H1 (cell line): ENCODE results near the gene SORBS1. TPM values are rescaled to one million over a fixed set of nuclear protein-coding genes. Genes with fewer than 3 reads are reported as not detected.
A peak's percentile ranks its signal among the peaks of the same experiment; 100 is the strongest.

ENCODE experiments used
- CTCF ChIA-PET: fragments of 300-600 bp; sonication (Branson Sonifier 250); formaldehyde crosslinking; loops from one replicate; lab custom pipeline; 2021; ENCODE audit not compliant: partially characterized antibody; lab: Charles Lee
- POLR2A ChIA-PET: fragments of 300-600 bp; sonication (Branson Sonifier 250); formaldehyde crosslinking; loops from one replicate; lab custom pipeline; 2021; ENCODE audit warnings: inconsistent platforms; ENCODE audit not compliant: partially characterized antibody; lab: Charles Lee
- DNase-seq, 2 experiments: peaks; one replicate each; pipeline versions ENCODE4 v3.0.0 to v3.0.0-alpha.2; 2010 to 2022; ENCODE audit warnings: low spot score in 2 of 2, low read depth in 1 of 2, mixed read lengths in 1 of 2
- FAIRE-seq: peaks from 2 replicates; lab custom pipeline; 2011; peaks lifted over from hg19 to GRCh38; lab: Jason Lieb, UNC
- H2AFZ ChIP-seq: 2 replicates; pipeline ENCODE4 v1.8.1; 2012; ENCODE audit warnings: low read length, inconsistent platforms
- H2AK5ac ChIP-seq: 2 replicates; pipeline ENCODE4 v1.6.1; 2013; ENCODE audit warnings: low read depth, low read length
- H2BK120ac ChIP-seq: replicated peaks from 2 replicates; pipeline ENCODE3; 2013; ENCODE audit warnings: low read depth, low read length, inconsistent platforms
- H2BK12ac ChIP-seq: 2 replicates; pipeline ENCODE4 v1.6.1; 2013; ENCODE audit warnings: low read depth, low read length
- H2BK15ac ChIP-seq: 2 replicates; pipeline ENCODE4 v1.6.1; 2013; ENCODE audit warnings: low read length
- H2BK20ac ChIP-seq: 2 replicates; pipeline ENCODE4 v1.6.1; 2013; ENCODE audit warnings: low read length
- H2BK5ac ChIP-seq: 2 replicates; pipeline ENCODE4 v1.6.1; 2013; ENCODE audit warnings: low read depth, low read length
- H3K14ac ChIP-seq: 2 replicates; pipeline ENCODE4 v1.6.1; 2013; ENCODE audit warnings: inconsistent platforms; ENCODE audit not compliant: insufficient read length
- H3K18ac ChIP-seq: 2 replicates; pipeline ENCODE4 v1.6.1; 2013; ENCODE audit warnings: low read length; ENCODE audit errors: extremely low read depth
- H3K23ac ChIP-seq: 2 replicates; pipeline ENCODE4 v1.6.1; 2013; ENCODE audit warnings: inconsistent platforms; ENCODE audit not compliant: insufficient read length
- H3K23me2 ChIP-seq: 2 replicates; pipeline ENCODE4 v1.6.1; 2013; ENCODE audit warnings: low read depth, low read length
- H3K27ac ChIP-seq: 2 replicates; pipeline ENCODE4 v1.6.1; 2011; ENCODE audit warnings: low read depth, low read length, inconsistent platforms
- H3K27me3 ChIP-seq, 4 experiments: replicated peaks in 1 of 4; 1 replicate in 1 of 4; 2 replicates in 3 of 4; pipeline versions ENCODE4 v1.6.1 to v1.8.1; 2011 to 2013; ENCODE audit warnings: low read length in 3 of 4, mild to moderate bottlenecking in 3 of 4, inconsistent platforms in 2 of 4, mixed read lengths in 2 of 4, moderate library complexity in 1 of 4; ENCODE audit not compliant: control insufficient read depth in 3 of 4, insufficient read depth in 3 of 4; ENCODE audit errors: extremely low read depth in 1 of 4
- H3K36me3 ChIP-seq, 4 experiments: 2 replicates each; pipeline versions ENCODE4 v1.6.1 to v1.8.1; 2011 to 2013; ENCODE audit warnings: mild to moderate bottlenecking in 4 of 4, low read length in 3 of 4, moderate library complexity in 2 of 4, control low read depth in 1 of 4, inconsistent platforms in 1 of 4; ENCODE audit not compliant: insufficient read depth in 4 of 4, control insufficient read depth in 2 of 4
- H3K4ac ChIP-seq: replicated peaks from 2 replicates; pipeline ENCODE3; 2013; ENCODE audit warnings: low read length, low read depth, mixed read lengths, inconsistent platforms; ENCODE audit not compliant: insufficient read length
- H3K4me1 ChIP-seq, 4 experiments: replicated peaks in 1 of 4; 1 replicate in 1 of 4; 2 replicates in 3 of 4; pipeline versions ENCODE4 v1.6.1 to v1.8.1; 2011 to 2013; ENCODE audit warnings: low read length in 3 of 4, inconsistent platforms in 2 of 4, mixed read lengths in 1 of 4; ENCODE audit not compliant: insufficient read depth in 4 of 4, control insufficient read depth in 3 of 4
- H3K4me2 ChIP-seq, 2 experiments: 2 replicates each; pipeline versions ENCODE4 v1.6.1 to v1.8.1; 2011 to 2013; ENCODE audit warnings: low read depth in 2 of 2, low read length in 2 of 2, control low read depth in 1 of 2, inconsistent platforms in 1 of 2, mild to moderate bottlenecking in 1 of 2; ENCODE audit not compliant: insufficient read depth in 1 of 2
- H3K4me3 ChIP-seq, 4 experiments: fragments of 200-600, 300-600 bp in 1 of 4; sonication (generic), shearing (Covaris generic), sonication (Bioruptor Twin) in 1 of 4; 2 replicates each; pipeline versions ENCODE4 v1.5.1 to v1.8.1; 2011 to 2016; ENCODE audit warnings: low read length in 4 of 4, low read depth in 3 of 4, control low read depth in 2 of 4, inconsistent platforms in 2 of 4, mild to moderate bottlenecking in 2 of 4, mixed read lengths in 1 of 4, moderate library complexity in 1 of 4; ENCODE audit not compliant: insufficient read depth in 2 of 4; ENCODE audit errors: extremely low read depth in 1 of 4
- H3K56ac ChIP-seq: replicated peaks from 2 replicates; pipeline ENCODE3; 2013; ENCODE audit warnings: low read depth, mild to moderate bottlenecking, mixed read lengths, low read length, inconsistent platforms; ENCODE audit not compliant: insufficient read length
- H3K79me1 ChIP-seq: 2 replicates; pipeline ENCODE4 v1.6.1; 2013; ENCODE audit warnings: low read depth, low read length, control low read depth
- H3K79me2 ChIP-seq, 2 experiments: 2 replicates each; pipeline versions ENCODE4 v1.6.1 to v1.8.1; 2012 to 2013; ENCODE audit warnings: low read length in 2 of 2, mild to moderate bottlenecking in 2 of 2, inconsistent platforms in 1 of 2; ENCODE audit not compliant: insufficient read depth in 2 of 2, control insufficient read depth in 1 of 2
- H3K9ac ChIP-seq, 4 experiments: replicated peaks in 1 of 4; 1 replicate in 1 of 4; 2 replicates in 3 of 4; pipeline versions ENCODE4 v1.6.1 to v1.8.1; 2011 to 2013; ENCODE audit warnings: low read depth in 3 of 4, low read length in 3 of 4, control low read depth in 2 of 4, mild to moderate bottlenecking in 2 of 4, moderate library complexity in 2 of 4, inconsistent platforms in 1 of 4; ENCODE audit errors: extremely low read depth in 1 of 4
- H3K9me3 ChIP-seq, 2 experiments: 2 replicates each; pipeline versions ENCODE4 v1.6.1 to v1.8.1; 2012 to 2013; ENCODE audit warnings: mild to moderate bottlenecking in 2 of 2, moderate library complexity in 2 of 2, control low read depth in 1 of 2, inconsistent platforms in 1 of 2, low read depth in 1 of 2, low read length in 1 of 2, mixed read lengths in 1 of 2; ENCODE audit not compliant: insufficient read depth in 2 of 2
- H4K20me1 ChIP-seq, 2 experiments: replicated peaks in 1 of 2; 2 replicates each; pipeline versions ENCODE3 to v1.8.1; 2011 to 2013; ENCODE audit warnings: inconsistent platforms in 2 of 2, low read length in 2 of 2, mild to moderate bottlenecking in 1 of 2; ENCODE audit not compliant: insufficient read depth in 2 of 2, control insufficient read depth in 1 of 2
- H4K5ac ChIP-seq: 2 replicates; pipeline ENCODE4 v1.6.1; 2013; ENCODE audit warnings: low read length, low read depth, mixed read lengths, inconsistent platforms; ENCODE audit not compliant: insufficient read length
- H4K8ac ChIP-seq: 2 replicates; pipeline ENCODE4 v1.8.0; 2013; ENCODE audit warnings: mild to moderate bottlenecking, moderate library complexity, low read length, inconsistent platforms; ENCODE audit not compliant: insufficient read depth; ENCODE audit errors: extremely low read depth
- H4K91ac ChIP-seq: replicated peaks from 2 replicates; pipeline ENCODE3; 2013; ENCODE audit warnings: low read length, mixed read lengths, inconsistent platforms; ENCODE audit not compliant: insufficient read length
- EP300 ChIP-seq, 2 experiments: IDR thresholded peaks; 1 replicate in 1 of 2; 2 replicates in 1 of 2; pipeline ENCODE4 v1.6.1; 2011 to 2012; ENCODE audit warnings: low read depth in 2 of 2, low read length in 2 of 2, mild to moderate bottlenecking in 2 of 2, borderline replicate concordance in 1 of 2, inconsistent platforms in 1 of 2, moderate library complexity in 1 of 2
- FOSL1 ChIP-seq: IDR thresholded peaks from 2 replicates; pipeline ENCODE4 v1.6.1; 2011; ENCODE audit warnings: mild to moderate bottlenecking, low read depth, low read length, moderate library complexity; ENCODE audit not compliant: insufficient read depth
- JUN ChIP-seq: IDR thresholded peaks from 2 replicates; pipeline ENCODE4 v1.6.1; 2011; ENCODE audit warnings: low read depth, mild to moderate bottlenecking, improper control_type of control experiment, low read length
- MAX ChIP-seq: IDR thresholded peaks from 2 replicates; pipeline ENCODE4 v1.6.1; 2012; ENCODE audit warnings: inconsistent platforms
- NRF1 ChIP-seq: IDR thresholded peaks from 2 replicates; pipeline ENCODE4 v1.6.1; 2011; ENCODE audit warnings: mild to moderate bottlenecking, low read depth, low read length, improper control_type of control experiment
- PHF8 ChIP-seq: fragments of 200-600 bp; sonication (generic); conservative IDR thresholded peaks from 2 replicates; pipeline ENCODE4 v1.7.1; 2012; ENCODE audit warnings: low read depth, mild to moderate bottlenecking, inconsistent platforms, low read length, moderate library complexity
- POLR2AphosphoS5 ChIP-seq: IDR thresholded peaks from 2 replicates; pipeline ENCODE4 v1.6.1; 2011; ENCODE audit warnings: low read depth, low read length
- SIX5 ChIP-seq: IDR thresholded peaks from 2 replicates; pipeline ENCODE4 v1.6.1; 2011; ENCODE audit warnings: mild to moderate bottlenecking, low read depth, low read length
- SP2 ChIP-seq: IDR thresholded peaks from 2 replicates; pipeline ENCODE4 v1.6.1; 2012; ENCODE audit warnings: mild to moderate bottlenecking, low read length, inconsistent platforms
- TAF7 ChIP-seq: optimal IDR thresholded peaks from 2 replicates; pipeline ENCODE3; 2011; ENCODE audit warnings: low read depth, mild to moderate bottlenecking, inconsistent platforms, low read length, moderate library complexity, borderline replicate concordance
- WGBS, 2 experiments: shearing (Covaris generic) in 1 of 2; methylation state at CpG; one replicate each; pipeline versions ENCODE4 v1.1.6 to v1.1.7; 2013 to 2015; ENCODE audit warnings: low lambda C conversion rate in 2 of 2, mixed read lengths in 2 of 2, inconsistent platforms in 1 of 2, low coverage in 1 of 2, missing lambda C conversion rate in 1 of 2; ENCODE audit not compliant: insufficient replicate concordance in 2 of 2, insufficient coverage in 1 of 2, insufficient read length in 1 of 2; ENCODE audit errors: extremely low coverage in 1 of 2, missing lambda C conversion rate in 1 of 2; 5-methylcytosine and 5-hydroxymethylcytosine counted together
- polyA plus RNA-seq, 7 experiments: library from polyadenylated mRNA; depleted of rRNA in 3 of 7; stranded (reverse) in 5 of 7; unstranded in 2 of 7; fragments of >200 nt in 5 of 7; fragments of 200-250 nt in 2 of 7; gene quantifications; 1 replicate in 5 of 7; 2 replicates in 1 of 7; 4 replicates in 1 of 7; pipeline versions ENCODE4 v1.2.1 to v1.2.3, GENCODE V29; 2011 to 2013; ENCODE audit warnings: missing spikeins in 2 of 7, mixed read lengths in 2 of 7
- total RNA-seq: library from RNA; stranded (reverse); fragmentation: NEBNext Ultra II Directional; extraction: Animal tissue kit (Norgen Biotek cat#: 25700); gene quantifications from 2 replicates; pipeline ENCODE4 v1.2.1, GENCODE V29; 2021
- TF ChIP-seq, protein P1 (sequence below): IDR thresholded peaks from 2 replicates; pipeline ENCODE4 v1.6.1; 2012; ENCODE audit warnings: inconsistent platforms

The SORBS1 gene
- total and polyA plus RNA-seq, 2 of the 8 experiments (the other 6 are each of a cell fraction or from before 2014, with no cell fraction given) = 16.0 to 35.0 TPM

- Histone ChIP-seq H2BK5ac (no peak overlapping the region; the same call in 1 of the 2 replicates), H3K23ac (no peak overlapping the region), H3K27ac (no peak overlapping the region), H2BK120ac (no peak overlapping the region), H3K4ac (no peak overlapping the region), H4K5ac (peak overlapping the region; percentile 18), H2BK12ac (no peak overlapping the region), H3K56ac (no peak overlapping the region), H3K4me2 (peak overlapping the region in 1 of 2 experiments; percentile 20; a peak in 1 of 4 replicates), H2BK20ac (no peak overlapping the region), H4K20me1 (peaks cover 0 to 2% of the 10 kb centered on the region in 2 experiments), H3K9me3 (no peaks in the 10 kb centered on the region), H3K23me2 (no peaks in the 10 kb centered on the region), H3K79me1 (peaks cover 10% of the 10 kb centered on the region; the same call in 1 of the 2 replicates), H4K91ac (no peak overlapping the region), H3K18ac (no peak overlapping the region), H3K4me1 (peaks cover 3 to 33% (median 29%) of the 10 kb centered on the region in 4 experiments), H3K14ac (no peak overlapping the region), H3K79me2 (peaks cover 12 to 72% of the 10 kb centered on the region in 2 experiments), H2AK5ac (no peak overlapping the region), H4K8ac (no peak overlapping the region), H3K27me3 (no peaks in the 10 kb centered on the region), H3K9ac (no peak overlapping the region), H3K36me3 (no peaks in the 10 kb centered on the region), H3K4me3 (no peak overlapping the region), H2AFZ (no peak overlapping the region), H2BK15ac (no peak overlapping the region)
- POLR2A ChIA-PET = interaction anchor here (0.6 to 1.4 kb wide), 2 partner anchors 33 to 122 kb away, joined by 3 to 4 read pairs; no protein-coding TSS in a partner anchor
- WGBS, 2 experiments = 49% methylated on average over 5 of the region's 5 CpGs; no CpG with 5 or more reads in 1 of the 2 experiments
- FAIRE-seq (no peak), DNase-seq (peak in 1 of 2 experiments; percentile 23)
- CTCF ChIA-PET = interaction anchor here (0.6 to 1.9 kb wide), 5 partner anchors 9 to 141 kb away, joined by 3 to 4 read pairs (median 3); partner anchors contain the start of genes SORBS1 and TCTN3
- no peak for TF ChIP-seq NRF1
- TF ChIP-seq SIX5 = no peak
- TF ChIP-seq POLR2AphosphoS5 = no peak
- no peak for TF ChIP-seq SP2
- peak in 1 of 2 experiments; percentile 41; a peak in 1 of 3 replicates for TF ChIP-seq EP300 (IDR thresholded peaks at IDR 0.05; ENCODE audit: borderline replicate concordance in 1 of 2, low read depth in 2 of 2, low read length in 2 of 2)
- TF ChIP-seq MAX = no peak
- TF ChIP-seq FOSL1 = no peak
- TF ChIP-seq, protein P1, sequence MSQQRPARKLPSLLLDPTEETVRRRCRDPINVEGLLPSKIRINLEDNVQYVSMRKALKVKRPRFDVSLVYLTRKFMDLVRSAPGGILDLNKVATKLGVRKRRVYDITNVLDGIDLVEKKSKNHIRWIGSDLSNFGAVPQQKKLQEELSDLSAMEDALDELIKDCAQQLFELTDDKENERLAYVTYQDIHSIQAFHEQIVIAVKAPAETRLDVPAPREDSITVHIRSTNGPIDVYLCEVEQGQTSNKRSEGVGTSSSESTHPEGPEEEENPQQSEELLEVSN = no peak
- TF ChIP-seq PHF8 = no peak
- peak; percentile 75; the same call in 1 of the 2 replicates for TF ChIP-seq JUN
- no peak for TF ChIP-seq TAF7
These were observed 8.4 kb downstream of the SORBS1 start for GRCh38 chr10:95552679-95553342.
